ENCODE results near the gene EHMT1.
"Not testable (repeated sequence)": the region's sequence is repeated elsewhere in the genome, so short reads cannot be mapped to it uniquely, and the experiment has no call there.

The EHMT1 gene

DNA sequence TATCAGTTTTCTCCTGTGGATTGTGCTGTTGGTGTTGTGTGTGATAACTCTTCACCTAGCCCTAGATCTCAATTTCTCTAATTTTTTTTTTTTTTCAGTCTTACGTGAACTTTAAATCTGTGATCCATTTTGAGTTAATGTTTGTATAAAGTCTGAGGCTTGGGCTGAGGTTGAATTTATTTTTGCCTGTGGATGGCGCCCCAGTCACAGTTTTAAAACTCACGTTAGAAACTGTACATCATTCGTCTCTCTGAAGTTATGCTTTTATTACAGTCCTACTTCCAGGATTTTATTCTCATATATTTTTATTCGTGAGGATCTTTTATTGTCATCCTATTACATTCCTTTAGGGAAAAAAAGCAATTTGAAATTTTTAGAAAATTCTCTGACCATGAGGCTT is 103.1 kb downstream of the EHMT1 start:
- no peak for DNase-seq

DNA sequence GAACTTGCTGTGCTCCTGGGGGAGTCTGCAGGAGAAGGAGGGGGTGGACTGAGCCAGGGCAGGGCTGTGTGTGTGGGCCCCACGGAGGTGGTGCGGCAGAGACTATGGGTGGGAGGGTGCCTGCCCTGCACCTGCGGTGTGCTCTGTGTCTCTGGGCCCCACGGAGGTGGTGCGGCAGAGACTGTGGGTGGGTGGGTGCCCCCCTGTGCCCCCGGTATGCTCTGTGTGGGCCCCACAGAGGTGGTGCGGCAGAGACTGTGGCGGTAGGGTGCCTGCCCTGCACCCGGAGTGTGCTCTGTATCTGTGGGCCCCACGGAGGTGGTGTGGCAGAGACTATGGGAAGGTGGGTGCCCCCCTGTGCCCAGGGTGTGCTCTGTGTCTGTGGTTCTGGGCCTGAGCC is 103.7 kb downstream of the EHMT1 start:
- no peak for DNase-seq

DNA sequence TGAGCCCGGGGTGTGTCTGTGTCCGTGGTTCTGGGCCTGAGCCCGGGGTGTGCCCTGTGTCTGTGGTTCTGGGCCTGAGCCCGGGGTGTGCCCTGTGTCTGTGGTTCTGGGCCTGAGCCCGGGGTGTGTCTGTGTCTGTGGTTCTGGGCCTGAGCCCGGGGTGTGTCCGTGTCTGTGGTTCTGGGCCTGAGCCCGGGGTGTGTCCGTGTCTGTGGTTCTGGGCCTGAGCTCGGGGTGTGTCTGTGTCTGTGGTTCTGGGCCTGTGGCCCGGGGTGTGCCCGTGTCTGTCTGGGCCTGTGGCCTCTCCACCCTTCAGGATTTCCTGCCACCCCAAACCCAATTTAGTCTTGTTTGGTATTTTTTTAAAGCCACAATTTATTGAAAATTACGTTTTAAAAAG is 104.6 kb downstream of the EHMT1 start:
- not testable (repeated sequence) for DNase-seq

DNA sequence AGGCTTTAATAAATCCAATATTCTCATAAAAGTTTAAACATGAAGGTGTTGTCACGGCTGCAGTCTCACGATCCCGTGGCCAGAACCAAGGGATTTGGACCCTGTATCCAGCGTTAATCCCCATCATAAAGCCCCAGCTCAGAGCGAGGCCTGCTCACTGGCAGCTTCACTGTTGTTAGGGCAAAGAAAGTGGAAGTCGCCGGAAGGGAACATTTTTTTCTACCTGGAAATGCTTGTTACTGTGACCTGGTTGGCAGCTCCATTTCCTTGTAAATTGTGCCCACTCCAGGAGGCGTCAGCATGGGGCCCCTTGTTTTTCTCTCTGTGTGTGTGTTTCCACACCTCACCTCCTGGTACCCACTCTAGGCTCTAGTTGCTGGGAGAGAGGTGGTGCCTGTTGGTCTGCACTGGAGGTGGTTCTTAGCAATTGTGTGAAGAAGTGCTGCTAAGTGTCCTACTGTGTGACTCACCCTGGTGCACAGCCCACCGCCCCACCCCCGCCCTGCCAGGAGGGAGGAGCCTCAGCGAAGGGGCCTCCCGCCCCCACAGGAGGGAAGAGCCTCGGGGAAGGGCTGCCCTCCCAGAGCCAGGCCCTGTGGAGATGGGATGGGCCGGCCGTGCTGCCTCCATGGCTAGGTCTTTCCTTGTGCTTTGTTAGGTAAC is 105.1 kb downstream of the EHMT1 start:
- peak; percentile 24 to 33 for DNase-seq

DNA sequence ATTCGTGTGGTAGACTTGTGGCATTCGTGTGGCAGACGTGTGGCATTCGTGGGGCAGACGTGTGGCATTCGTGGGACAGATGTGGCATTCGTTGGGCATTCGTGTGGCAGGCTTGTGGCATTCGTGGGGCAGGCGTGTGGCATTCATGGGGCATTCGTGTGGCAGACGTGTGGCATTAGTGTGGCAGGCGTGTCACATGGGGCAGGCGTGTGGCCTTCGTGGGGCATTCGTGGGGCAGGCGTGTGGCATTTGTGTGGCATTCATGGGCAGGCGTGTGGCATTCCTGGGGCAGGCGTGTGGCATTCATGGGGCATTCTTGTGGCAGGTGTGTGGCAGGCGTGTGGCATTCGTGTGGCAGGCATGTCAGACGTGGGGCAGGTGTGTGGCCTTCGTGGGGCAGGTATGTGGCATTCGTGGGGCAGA is 106.0 kb downstream of the EHMT1 start:
- DNase-seq = no peak

DNA sequence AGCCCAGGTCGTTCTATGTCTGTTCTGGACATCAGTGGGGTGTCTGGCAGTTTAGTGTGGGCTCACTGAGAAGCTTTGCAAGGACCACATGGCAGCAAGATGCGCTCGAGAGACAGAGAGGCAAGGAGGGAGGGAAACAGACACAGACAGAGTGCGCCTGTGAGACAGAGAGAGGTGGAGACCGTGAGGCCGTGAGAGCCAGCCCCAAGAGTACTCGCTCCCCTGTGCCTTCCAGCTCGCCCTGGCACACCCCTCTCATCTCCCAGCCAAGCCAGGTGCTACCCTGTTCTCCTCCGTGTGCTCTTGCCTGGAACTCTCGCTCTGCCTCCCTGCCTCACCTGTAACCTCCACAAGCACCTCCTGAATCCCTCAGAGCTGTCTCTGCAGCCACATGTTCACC is 106.8 kb downstream of the EHMT1 start:
- no peak for DNase-seq

DNA sequence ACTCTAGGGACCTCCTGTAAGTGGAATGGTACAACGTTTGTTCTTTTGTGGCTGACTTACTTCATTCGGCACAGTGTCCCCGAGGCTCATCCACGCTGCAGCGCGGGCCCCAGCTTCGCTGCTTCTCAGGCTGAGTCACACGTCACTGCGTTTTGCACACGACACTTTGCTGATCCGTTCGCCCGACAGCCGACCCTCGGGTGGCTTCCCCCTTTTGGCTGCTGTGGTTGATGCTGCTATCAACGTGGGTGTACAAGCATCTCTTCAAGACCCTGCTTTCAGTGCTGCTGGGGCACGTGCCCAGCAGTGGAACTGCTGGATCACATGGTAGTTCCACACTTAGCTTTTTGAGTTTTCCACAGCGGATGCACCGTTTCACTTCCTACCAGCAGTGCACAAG is 107.5 kb downstream of the EHMT1 start:
- DNase-seq = not testable (repeated sequence)

DNA sequence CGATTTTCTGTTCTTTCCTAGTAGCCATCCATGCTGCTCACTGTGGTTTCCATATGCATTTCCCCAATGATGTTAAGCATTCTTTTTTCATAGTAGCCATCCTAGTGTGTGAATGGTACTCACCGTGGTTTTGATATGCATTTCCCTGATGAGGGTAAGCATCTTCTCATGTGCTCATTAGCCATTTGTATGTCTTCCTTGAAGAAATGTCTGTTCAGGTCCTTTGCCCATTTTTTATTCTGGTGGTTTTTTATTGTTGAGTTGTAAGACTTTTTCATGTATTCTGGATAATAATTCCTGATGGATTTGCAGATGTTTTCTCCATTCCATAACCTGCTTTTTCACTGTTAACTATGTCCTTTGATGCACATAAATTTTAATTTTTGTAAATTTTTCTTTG is 108.0 kb downstream of the EHMT1 start:
- no peak for DNase-seq

DNA sequence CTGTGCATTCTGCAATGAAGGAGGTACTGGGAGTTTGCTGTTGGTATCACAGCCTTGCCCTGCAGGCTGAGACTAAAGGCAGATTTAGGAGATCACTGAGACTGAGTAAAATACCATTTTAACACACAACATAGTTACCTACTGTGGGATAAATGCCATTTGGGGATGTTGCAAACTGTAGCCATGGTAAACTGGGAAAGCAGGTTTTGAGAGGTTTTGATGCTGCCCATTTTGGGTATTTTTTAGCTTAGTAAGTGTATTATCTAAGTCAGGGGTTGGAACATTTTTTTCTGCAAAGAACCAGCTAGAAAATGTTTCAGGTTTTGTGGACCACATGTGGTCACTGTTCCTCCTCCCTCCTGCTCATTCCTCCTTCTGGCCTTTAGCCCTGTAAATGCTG is 108.9 kb downstream of the EHMT1 start:
- no peak for DNase-seq

DNA sequence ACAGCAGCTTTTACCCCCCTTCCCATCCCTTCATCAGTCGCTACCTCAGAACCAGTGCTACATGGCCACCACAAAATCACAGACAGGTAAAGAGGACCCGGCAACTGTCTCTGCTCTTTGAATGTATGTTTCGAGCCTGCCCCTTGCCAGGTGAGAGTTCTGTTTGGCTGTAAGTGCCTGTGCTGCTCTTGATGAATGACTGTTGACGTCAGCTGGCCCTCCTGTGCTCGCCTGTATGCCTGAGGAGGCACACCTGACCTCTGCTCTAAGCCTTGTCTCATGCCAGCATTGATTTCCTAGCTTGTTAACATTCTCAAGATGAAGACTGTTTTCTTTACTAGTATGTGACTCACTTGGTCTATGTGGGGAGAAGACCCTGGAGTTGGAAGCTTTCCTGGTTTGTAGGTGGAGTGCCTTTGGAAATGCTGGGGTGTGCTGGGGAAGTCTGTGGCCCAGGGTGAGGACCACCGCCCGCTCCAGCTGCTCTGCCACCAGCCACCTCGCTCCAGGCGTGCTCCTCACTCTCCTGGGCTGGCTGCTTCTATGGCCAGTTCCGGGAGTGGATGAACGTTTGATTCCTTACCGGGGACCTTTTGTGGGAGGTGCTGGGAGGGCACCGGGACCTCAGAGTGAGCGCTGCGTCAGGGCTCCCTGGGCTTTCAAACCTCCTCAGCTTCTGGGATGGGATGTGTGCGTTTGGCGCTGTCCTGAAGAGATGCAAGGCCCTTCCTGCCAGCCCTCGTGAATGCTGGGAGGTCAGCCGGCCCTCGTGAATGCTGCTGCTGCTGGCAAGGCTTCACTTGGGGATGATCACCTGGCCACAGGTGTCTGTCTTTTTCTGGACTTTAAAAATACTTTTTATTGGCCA is 109.9 kb downstream of the EHMT1 start:
- no peak for DNase-seq

DNA sequence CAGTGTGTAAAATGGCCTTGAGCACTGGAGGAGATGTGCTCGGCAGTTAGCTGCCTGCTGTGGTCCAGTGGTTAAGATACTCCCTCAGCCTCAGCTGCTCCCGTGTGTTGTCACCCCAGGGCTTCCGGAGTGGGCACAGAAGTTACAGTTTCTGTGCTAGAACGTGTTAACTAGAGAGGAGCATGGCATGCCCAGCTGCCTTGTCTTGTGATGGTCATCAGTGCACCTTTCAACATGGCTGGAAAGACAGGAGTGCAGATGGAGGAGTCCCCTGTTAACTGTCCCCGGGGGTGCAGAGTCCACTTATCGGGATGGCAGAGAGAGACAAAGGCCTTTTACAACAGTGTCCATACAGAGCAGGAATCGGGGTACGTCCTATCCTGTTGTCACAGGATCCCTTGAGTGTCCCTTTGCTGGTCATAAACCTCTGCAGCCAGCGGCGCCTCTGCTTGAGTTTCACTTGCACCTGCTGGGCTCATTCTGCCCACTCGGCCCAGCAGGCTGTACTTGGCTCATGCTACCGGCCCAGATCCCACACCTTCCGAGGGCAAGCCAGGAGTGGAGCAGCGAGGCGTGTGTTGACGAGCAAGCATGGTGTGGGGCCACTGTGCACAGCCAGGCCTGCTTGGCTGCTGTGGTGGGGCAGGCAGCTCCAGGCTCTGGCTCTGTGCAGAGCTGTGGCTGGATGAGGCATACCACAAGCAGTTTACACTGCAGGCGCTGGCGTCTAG is 112.6 kb downstream of the EHMT1 start:
- no peak for DNase-seq

DNA sequence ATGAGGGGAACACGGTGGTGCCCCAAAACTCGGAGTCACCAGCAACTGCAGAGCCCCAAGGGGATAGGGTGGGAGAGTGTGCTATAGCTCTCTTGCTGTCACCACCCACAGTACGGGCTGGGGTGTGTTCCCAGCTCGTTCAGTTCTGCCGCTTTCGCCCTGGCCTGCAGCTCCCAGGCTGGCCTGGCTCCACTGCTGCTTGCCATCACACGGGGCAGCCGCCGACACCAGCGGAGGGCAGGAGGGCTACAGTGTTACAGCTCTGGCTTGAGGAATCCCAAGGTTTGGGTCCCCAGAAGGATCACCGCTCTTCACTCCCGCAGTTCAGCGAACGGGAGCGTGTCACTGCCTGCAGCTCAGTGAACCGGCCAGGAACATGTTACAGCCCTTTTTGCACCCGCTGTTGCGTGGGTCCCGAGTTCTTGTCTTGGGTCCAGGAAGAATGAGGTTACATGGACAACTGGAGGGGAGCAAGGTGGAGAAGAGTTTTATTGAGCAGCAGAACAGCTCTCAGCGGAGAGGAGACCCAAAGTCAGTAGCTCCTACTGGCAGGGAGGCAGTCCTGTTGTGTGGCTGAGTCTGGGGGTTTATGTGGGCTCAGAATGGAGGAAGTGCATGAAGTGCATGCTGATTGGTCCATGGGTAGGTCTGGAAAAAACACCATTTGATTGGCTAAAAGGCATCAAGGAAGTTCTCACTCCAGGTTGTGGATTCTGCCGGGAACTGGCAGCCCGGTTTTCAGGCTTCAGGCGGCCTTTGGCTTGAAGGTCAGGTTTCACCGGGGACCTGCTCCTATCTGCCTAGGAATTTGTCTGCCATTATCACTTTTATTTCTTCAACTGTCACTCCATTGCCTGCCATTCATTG is 113.4 kb downstream of the EHMT1 start:
- no peak for DNase-seq

DNA sequence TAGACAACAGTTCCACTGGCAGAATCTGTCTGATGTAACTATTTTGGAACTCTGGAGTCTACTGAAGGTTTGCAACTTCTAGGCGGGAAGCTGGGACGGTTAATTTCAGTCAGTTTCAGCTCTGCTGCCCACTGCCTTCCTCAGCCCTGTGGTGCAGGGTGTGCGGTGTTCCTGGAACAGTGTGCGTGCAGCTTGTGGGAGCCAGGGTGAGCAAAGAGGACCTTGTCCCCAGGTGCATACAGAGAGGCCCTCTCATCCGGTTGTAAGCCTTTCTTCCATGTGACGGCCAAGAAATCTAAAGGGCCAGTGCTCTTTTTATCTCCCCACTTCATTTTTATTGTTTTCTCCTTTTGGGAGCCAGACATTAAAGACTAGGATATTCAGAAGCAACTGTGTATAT is 114.6 kb downstream of the EHMT1 start:
- DNase-seq = no peak

DNA sequence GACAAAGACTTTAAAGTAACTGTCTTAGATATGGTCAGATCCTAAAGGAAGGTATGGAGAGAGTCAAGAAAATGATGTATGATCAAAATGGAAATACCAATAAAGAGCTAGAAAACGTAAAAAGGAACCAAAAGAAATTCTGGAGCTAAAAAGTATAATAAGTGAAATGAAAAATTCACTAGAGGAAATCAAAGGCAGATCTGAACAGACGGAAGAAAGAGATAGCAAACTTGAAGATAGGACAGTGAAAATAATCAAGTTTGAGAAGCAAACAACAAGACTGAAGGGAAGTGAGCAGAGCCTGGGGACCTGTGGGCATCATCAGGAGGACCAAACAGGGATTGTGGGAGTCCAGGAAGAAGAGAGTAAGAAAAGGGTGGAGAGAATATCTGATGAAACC is 115.4 kb downstream of the EHMT1 start:
- no peak for DNase-seq

DNA sequence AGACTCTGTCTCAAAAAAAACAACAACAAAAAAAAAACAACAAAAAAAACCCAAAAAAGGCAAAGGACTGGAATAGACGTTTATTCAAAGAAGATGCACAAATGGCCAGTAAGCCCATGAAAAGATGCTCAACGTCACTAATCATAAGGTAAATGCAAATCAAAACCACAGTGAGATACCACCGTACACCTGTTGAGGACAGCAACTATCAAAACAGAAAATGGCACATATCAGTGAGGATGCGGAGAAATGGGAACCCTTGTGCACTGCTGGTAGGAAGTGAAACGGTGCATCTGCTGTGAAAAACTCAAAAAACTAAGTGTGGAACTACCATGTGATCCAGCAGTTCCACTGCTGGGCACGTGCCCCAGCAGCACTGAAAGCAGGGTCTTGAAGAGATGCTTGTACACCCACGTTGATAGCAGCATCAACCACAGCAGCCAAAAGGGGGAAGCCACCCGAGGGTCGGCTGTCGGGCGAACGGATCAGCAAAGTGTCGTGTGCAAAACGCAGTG is 119.4 kb downstream of the EHMT1 start:
- DNase-seq = not testable (repeated sequence)

DNA sequence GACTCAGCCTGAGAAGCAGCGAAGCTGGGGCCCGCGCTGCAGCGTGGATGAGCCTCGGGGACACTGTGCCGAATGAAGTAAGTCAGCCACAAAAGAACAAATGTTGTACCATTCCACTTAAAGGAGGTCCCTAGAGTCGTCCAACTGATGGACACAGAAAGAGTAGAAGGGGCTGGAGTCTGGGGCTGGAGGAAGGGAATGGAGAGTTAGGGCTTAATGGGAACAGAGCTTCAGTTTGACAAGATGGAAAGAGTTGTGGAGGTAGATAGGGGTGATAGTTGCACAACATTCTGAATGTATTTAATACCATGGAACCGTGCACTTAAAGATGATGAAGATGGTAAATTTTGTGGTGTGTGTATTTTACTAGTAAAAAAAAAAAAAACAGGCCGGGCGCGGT is 119.9 kb downstream of the EHMT1 start:
- no peak for DNase-seq

DNA sequence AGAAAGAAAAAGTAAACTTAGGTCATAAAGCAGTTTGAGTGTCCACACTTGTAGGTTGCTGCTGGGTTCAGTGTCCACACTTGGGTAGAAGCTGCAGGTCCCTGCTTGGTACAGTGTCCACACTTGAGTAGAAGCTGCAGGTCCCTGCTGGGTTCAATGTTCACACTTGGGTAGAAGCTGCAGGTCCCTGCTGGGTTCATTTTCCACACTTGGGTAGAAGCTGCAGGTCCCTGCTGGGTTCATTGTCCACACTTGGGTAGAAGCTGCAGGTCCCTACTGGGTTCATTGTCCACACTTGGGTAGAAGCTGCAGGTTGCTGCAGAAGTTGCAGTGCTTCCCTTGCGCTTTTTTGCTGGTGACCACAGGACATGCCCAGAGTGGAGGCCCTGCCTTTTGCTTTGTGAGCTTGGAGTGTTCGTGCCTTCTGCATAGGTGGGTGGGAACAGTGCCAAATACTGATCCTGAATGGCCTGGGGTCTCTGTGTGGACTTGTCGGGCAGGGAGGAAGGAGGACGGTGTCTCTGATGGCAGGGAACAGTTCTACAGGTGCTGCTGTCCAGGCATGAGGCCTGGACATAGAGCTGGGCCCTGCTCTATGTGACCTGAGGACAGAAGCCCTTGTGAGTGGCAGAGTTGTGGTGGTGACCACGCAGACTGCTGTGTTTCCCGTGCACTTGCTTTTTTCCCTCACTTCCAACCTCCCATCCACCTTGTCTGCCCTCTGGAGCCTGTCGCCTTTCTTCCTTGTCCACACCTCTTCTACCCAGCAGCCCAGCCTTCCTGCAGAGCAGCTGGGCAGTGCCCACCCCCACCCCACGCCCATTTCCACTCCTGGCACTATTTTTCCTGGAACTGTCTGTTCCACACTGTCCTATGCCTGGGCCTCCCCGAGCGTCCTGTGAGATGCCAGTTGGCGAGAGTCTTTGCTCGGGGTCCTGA is 120.8 kb downstream of the EHMT1 start:
- no peak for DNase-seq

DNA sequence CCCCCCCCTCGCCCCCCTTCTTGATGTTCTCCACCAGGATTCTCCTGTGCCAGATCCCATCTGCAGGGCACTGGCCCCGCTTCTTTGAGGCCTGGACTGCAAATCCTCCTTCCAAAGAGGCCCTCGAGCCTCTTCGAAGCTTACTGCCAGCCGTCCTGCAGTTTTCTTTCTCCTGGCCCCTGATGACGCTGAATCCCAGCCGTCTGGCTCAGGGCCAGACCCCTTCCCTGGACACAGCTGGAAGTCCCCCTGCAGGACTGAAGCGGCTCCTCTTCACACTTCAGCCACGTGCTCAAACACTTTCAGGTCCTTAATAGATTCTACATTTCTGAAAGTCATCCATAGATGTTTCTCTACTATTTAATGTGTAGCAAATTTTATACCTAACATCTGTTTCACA is 121.5 kb downstream of the EHMT1 start:
- DNase-seq = no peak

DNA sequence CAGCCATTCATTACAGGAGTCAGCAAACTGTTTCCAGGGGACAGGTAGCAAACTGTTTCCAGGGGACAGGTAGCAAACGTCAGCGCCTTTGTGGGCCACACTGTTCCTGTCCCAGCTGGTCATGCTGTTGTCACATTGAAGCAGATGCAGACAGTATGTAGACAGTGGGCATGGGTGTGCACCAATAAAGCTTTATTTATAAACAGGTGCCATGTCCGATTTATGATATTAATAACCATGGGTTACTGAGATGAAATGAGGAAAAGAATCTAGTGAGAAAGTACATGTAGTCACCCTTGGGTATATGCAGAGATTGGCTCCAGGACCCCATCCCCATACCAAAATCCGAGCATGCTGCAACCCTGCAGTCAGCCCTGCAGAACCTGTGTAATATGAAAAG is 122.5 kb downstream of the EHMT1 start:
- DNase-seq = no peak

DNA sequence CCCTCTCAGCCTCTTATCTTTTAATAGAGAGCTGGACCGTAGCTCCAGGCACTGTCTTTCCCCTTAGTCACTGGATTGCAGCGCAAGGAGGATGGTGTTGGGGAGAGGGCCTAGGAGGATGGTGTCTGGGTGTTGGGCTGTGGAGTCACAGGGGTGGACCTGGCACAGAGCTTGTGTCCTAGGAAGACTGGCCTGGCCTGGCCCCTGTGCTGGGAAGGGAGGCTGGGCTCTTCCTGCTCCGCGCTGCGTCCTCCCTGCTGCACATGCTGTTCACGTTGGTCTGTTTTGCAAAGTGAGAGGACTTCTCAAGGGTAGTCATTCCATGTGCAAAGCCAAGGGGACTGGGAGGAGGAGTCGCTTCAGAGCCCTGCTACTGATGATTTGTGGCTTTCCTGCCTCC is 123.9 kb downstream of the EHMT1 start:
- no peak for DNase-seq

DNA sequence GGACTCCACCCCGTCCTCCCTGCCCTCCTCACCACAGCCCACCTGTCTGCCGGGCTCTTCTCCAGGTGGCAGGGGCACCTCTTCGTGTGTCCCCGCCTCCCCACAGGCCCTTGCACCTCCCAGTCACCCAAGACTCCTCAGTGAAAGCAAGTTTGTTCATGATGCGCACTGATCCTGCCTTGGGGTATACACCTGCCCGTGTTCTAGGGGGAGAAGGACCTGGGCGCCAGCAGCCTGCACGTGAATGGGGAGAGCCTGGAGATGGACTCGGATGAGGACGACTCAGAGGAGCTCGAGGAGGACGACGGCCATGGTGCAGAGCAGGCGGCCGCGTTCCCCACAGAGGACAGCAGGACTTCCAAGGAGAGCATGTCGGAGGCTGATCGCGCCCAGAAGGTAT is 124.9 kb downstream of the EHMT1 start:
- DNase-seq = no peak
